WTC11 (cell line): ENCODE measurements around the gene EYS.

Experiments
- JUN ChIP-seq: sonication (generic); formaldehyde crosslinking; IDR thresholded peaks from 2 replicates; pipeline ENCODE4 v1.8.0; 2023; ENCODE audit warnings: mild to moderate bottlenecking, missing genetic modification reagents
- KAT7 ChIP-seq: sonication (generic); formaldehyde crosslinking; IDR thresholded peaks from 2 replicates; pipeline ENCODE4 v1.8.1; 2023; ENCODE audit warnings: missing genetic modification reagents, mild to moderate bottlenecking, borderline replicate concordance
- RELA ChIP-seq: sonication (generic); formaldehyde crosslinking; IDR thresholded peaks from 2 replicates; pipeline ENCODE4 v1.8.1; 2022; ENCODE audit warnings: missing genetic modification reagents, mild to moderate bottlenecking, borderline replicate concordance
- SMAD3 ChIP-seq: sonication (generic); formaldehyde crosslinking; IDR thresholded peaks from 2 replicates; pipeline ENCODE4 v1.8.0; 2022; ENCODE audit warnings: missing genetic modification reagents, mild to moderate bottlenecking, borderline replicate concordance
- TEAD4 ChIP-seq: sonication (generic); formaldehyde crosslinking; IDR thresholded peaks from 2 replicates; pipeline ENCODE4 v1.8.0; 2022; ENCODE audit warnings: mild to moderate bottlenecking, missing genetic modification reagents
- TF ChIP-seq, protein P1 (sequence below): sonication (generic); formaldehyde crosslinking; IDR thresholded peaks from 2 replicates; pipeline ENCODE4 v1.8.1; 2023; ENCODE audit warnings: mild to moderate bottlenecking, missing genetic modification reagents, moderate library complexity
- TF ChIP-seq, protein P2 (sequence below): sonication (generic); formaldehyde crosslinking; IDR thresholded peaks from 2 replicates; pipeline ENCODE4 v1.8.0; 2023; ENCODE audit warnings: missing genetic modification reagents

DNA sequence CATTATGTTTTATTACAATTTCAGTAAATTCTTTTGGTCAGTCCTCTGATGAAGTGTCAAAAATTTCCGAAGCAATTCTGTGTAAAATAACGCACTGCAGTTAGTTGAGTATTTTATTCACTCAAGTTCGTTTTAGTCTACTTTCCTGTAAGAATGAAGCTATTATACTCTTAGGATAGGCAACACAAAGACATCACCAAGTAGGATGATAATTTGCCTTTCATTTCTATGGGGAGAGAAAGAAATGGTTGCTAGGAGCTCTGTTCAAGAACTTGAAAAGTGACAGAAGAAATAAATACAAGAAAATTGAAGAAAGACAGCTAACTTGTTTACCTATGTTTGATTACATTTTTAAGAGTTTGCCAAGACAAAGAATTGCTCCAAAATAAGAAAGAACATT is 290.4 kb downstream of the EYS start:
- TF ChIP-seq RELA: no peak
- no peak for TF ChIP-seq KAT7 (CRISPR knock-in tag)
- TF ChIP-seq, protein P1, sequence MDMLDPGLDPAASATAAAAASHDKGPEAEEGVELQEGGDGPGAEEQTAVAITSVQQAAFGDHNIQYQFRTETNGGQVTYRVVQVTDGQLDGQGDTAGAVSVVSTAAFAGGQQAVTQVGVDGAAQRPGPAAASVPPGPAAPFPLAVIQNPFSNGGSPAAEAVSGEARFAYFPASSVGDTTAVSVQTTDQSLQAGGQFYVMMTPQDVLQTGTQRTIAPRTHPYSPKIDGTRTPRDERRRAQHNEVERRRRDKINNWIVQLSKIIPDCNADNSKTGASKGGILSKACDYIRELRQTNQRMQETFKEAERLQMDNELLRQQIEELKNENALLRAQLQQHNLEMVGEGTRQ (CRISPR knock-in tag): no peak
- TF ChIP-seq, protein P2, sequence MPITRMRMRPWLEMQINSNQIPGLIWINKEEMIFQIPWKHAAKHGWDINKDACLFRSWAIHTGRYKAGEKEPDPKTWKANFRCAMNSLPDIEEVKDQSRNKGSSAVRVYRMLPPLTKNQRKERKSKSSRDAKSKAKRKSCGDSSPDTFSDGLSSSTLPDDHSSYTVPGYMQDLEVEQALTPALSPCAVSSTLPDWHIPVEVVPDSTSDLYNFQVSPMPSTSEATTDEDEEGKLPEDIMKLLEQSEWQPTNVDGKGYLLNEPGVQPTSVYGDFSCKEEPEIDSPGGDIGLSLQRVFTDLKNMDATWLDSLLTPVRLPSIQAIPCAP (CRISPR knock-in tag): no peak
- TF ChIP-seq TEAD4: no peak
- no peak for TF ChIP-seq SMAD3 (CRISPR knock-in tag)
- no peak for TF ChIP-seq JUN (CRISPR knock-in tag)
